ENCODE measurements around the gene TLE3. TPM values are rescaled to one million over a fixed set of nuclear protein-coding genes. Genes with fewer than 3 reads are reported as not detected.
A peak's percentile ranks its signal among the peaks of the same experiment; 100 is the strongest.

The TLE3 gene
- total RNA-seq, 4 donors from 2014 or later, result 91.2 to 154 (median 137) TPM

- WGBS, result 47% methylated on average over 8 of the region's 8 CpGs
- Histone ChIP-seq H3K9me3 (no peaks in the 10 kb centered on the region), H3K4me3 (peak overlapping the region; percentile 97), H3K27me3 (no peaks in the 10 kb centered on the region), H3K36me3 (no peaks in the 10 kb centered on the region), H3K4me1 (peaks cover 73% of the 10 kb centered on the region), H3K27ac (peak overlapping the region; percentile 94)
- TF ChIP-seq POLR2AphosphoS5 (IDR thresholded peaks at IDR 0.05) (no peak), CTCF (IDR thresholded peaks at IDR 0.05) (no peak), POLR2A (IDR thresholded peaks at IDR 0.05) (no peak), EP300 (IDR thresholded peaks at IDR 0.05) (no peak)
- no peak for DNase-seq (ENCODE audit: low spot score in 2 of 2)
These were observed 2.9 kb downstream of the TLE3 start for GRCh38 chr15:70094690-70095311.

- 32% methylated on average over 11 of the region's 11 CpGs for WGBS
- Histone ChIP-seq H3K9me3 (no peaks in the 10 kb centered on the region), H3K27ac (peak overlapping the region; percentile 94), H3K27me3 (no peaks in the 10 kb centered on the region), H3K36me3 (no peaks in the 10 kb centered on the region), H3K4me1 (peaks cover 80% of the 10 kb centered on the region), H3K4me3 (peak overlapping the region; percentile 97)
- TF ChIP-seq POLR2AphosphoS5 (IDR thresholded peaks at IDR 0.05) (peak in 1 of 3 donors; percentile 23), POLR2A (IDR thresholded peaks at IDR 0.05) (no peak)
- no peak for DNase-seq (ENCODE audit: low spot score in 2 of 2)
These were observed 4.0 kb downstream of the TLE3 start for GRCh38 chr15:70093481-70094319.

- Histone ChIP-seq H3K36me3 (no peaks in the 10 kb centered on the region), H3K27me3 (no peaks in the 10 kb centered on the region), H3K4me1 (peaks cover 80% of the 10 kb centered on the region), H3K27ac (peak overlapping the region; percentile 94), H3K9me3 (no peaks in the 10 kb centered on the region), H3K4me3 (peak overlapping the region; percentile 97)
- TF ChIP-seq POLR2AphosphoS5 (IDR thresholded peaks at IDR 0.05) (no peak), POLR2A (IDR thresholded peaks at IDR 0.05) (no peak), CTCF (IDR thresholded peaks at IDR 0.05) (no peak), EP300 (IDR thresholded peaks at IDR 0.05) (no peak)
- DNase-seq (ENCODE audit: low spot score in 2 of 2), result no peak
- 32% methylated on average over 3 of the region's 3 CpGs for WGBS
These were observed 4.6 kb downstream of the TLE3 start for GRCh38 chr15:70093070-70093469.

GRCh38 chr15:70092464-70093027 lies 5.2 kb downstream of the TLE3 start:
- TF ChIP-seq EP300 (IDR thresholded peaks at IDR 0.05), result no peak
- no peak for TF ChIP-seq POLR2AphosphoS5 (IDR thresholded peaks at IDR 0.05)
- TF ChIP-seq CTCF (IDR thresholded peaks at IDR 0.05), result no peak
- TF ChIP-seq POLR2A (IDR thresholded peaks at IDR 0.05), result no peak
- H3K36me3 ChIP-seq, result no peaks in the 10 kb centered on the region
- H3K27ac ChIP-seq, result peak overlapping the region; percentile 94
- 58% methylated on average over 6 of the region's 6 CpGs for WGBS
- no peaks in the 10 kb centered on the region for H3K27me3 ChIP-seq
- no peak for DNase-seq (ENCODE audit: low spot score in 2 of 2)
- H3K9me3 ChIP-seq, result no peaks in the 10 kb centered on the region
- peak overlapping the region; percentile 97 for H3K4me3 ChIP-seq
- peaks cover 80% of the 10 kb centered on the region for H3K4me1 ChIP-seq

GRCh38 chr15:70091726-70092463 lies 5.8 kb downstream of the TLE3 start:
- H3K4me1 ChIP-seq, result peaks cover 83% of the 10 kb centered on the region
- H3K27me3 ChIP-seq, result no peaks in the 10 kb centered on the region
- no peaks in the 10 kb centered on the region for H3K9me3 ChIP-seq
- H3K27ac ChIP-seq, result peak overlapping the region; percentile 94
- WGBS, result 58% methylated on average over 12 of the region's 12 CpGs
- DNase-seq (ENCODE audit: low spot score in 2 of 2), result no peak
- H3K4me3 ChIP-seq, result peak overlapping the region; percentile 97
- H3K36me3 ChIP-seq, result no peaks in the 10 kb centered on the region
- TF ChIP-seq EP300 (IDR thresholded peaks at IDR 0.05), result no peak
